ENCODE data around the gene SCAF4.
"Not testable (repeated sequence)": the region's sequence is repeated elsewhere in the genome, so short reads cannot be mapped to it uniquely, and the experiment has no call there.

Gene SCAF4

GRCh38 chr21:31644643-31645042 is 87.3 kb downstream of the SCAF4 start:
- no peak for DNase-seq (ENCODE audit: low read depth)

GRCh38 chr21:31641416-31641922 is 90.4 kb downstream of the SCAF4 start:
- no peak for DNase-seq (ENCODE audit: low read depth)

GRCh38 chr21:31636874-31637273 is 95.0 kb downstream of the SCAF4 start:
- no peak for DNase-seq (ENCODE audit: low read depth)

- DNase-seq (ENCODE audit: low read depth), result no peak
These were observed 96.9 kb downstream of the SCAF4 start for GRCh38 chr21:31634993-31635392.

- not testable (repeated sequence) for DNase-seq (ENCODE audit: low read depth)
These were observed 100.0 kb downstream of the SCAF4 start for GRCh38 chr21:31631881-31632280.

GRCh38 chr21:31629972-31630711 is 101.8 kb downstream of the SCAF4 start:
- no peak for DNase-seq (ENCODE audit: low read depth)

- no peak for DNase-seq (ENCODE audit: low read depth)
These were observed 106.9 kb downstream of the SCAF4 start for GRCh38 chr21:31624961-31625491.

GRCh38 chr21:31624181-31624580 is 107.7 kb downstream of the SCAF4 start:
- DNase-seq (ENCODE audit: low read depth), result no peak

- DNase-seq (ENCODE audit: low read depth), result no peak
These were observed 108.3 kb downstream of the SCAF4 start for GRCh38 chr21:31623664-31624063.

- DNase-seq (ENCODE audit: low read depth), result no peak
These were observed 109.5 kb downstream of the SCAF4 start for GRCh38 chr21:31622397-31622796.

Measured in GM04503 (cell line).